Activated effector memory CD4-positive, alpha-beta T cell treated with anti-CD3 and anti-CD28 coated beads, Interleukin-2, amount 50 U/mL, for 16 hours (primary cell): ENCODE measurements around the gene ZKSCAN2.
A peak's percentile ranks its signal among the peaks of the same experiment; 100 is the strongest.

Source experiments
- DNase-seq: peaks from one replicate; pipeline ENCODE4 v3.0.0-alpha.2; 2020

Gene ZKSCAN2

DNA sequence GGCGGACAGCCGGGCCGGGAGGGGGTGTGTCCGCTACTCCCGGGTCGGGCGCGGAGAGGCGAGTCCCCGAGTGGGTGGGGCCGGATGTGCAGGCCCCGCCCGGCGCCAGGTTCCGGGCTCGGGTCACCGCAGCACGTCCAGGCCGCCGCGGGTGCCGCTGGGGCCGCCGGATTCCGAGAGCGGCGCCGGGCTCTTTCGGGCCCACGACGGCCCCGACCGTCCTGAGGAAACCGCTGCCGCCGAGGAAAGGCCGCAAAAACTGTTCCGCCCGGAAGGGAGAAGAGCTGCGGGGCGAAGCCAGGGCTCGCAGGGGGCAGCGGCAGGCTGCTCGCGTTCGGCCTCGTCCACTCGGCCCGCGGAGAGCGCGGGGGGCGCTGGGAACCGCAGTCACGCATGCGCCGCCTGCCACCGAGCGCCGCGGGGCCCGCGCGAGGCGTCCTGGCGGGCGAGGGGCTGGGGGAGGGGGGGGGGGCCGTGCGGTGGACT is at the start of gene ZKSCAN2:
TSS of gene ZKSCAN2 (minus strand) at position 376 of the 486 bp plus-strand sequence. CDS start 718 bp downstream, outside the sequence.
- peak; percentile 94 for DNase-seq

DNA sequence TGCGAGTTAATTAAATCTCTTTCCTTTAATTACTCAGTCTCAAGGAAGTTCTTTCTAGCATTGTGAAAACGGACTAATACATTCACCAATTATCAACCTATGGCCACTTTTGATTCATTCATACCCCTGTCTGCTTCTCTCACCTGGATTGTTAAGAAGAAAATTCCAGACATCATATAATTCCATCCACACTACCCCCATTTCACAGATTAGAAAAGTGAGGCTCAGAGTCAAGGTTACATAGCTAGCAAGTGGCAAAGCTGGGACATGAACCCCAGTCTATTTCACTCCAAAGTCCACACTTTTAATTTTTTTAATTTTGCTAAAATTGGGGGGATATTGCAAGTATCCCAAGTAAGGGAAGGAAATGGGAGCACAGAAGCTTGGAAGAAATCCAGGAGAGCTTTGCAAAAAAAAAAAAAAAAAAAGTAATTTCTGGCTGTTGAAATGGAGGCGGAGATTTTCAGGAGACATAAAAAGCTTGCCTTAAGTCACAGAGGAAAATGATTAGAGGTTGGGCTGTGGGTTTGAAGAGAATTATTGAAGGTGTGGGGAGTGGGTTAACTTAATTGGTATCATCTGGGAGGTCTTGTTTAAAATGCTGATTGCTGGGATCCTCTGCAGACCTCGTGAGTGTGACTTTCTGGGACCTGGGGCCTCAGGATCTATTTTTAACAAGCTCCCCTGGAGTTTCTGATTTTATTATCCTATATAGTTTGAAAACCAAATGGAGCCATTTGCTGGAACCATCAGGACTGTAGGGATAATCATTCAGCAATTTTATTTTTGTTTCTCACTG is 42.3 kb upstream of the ZKSCAN2 start:
- no peak for DNase-seq

DNA sequence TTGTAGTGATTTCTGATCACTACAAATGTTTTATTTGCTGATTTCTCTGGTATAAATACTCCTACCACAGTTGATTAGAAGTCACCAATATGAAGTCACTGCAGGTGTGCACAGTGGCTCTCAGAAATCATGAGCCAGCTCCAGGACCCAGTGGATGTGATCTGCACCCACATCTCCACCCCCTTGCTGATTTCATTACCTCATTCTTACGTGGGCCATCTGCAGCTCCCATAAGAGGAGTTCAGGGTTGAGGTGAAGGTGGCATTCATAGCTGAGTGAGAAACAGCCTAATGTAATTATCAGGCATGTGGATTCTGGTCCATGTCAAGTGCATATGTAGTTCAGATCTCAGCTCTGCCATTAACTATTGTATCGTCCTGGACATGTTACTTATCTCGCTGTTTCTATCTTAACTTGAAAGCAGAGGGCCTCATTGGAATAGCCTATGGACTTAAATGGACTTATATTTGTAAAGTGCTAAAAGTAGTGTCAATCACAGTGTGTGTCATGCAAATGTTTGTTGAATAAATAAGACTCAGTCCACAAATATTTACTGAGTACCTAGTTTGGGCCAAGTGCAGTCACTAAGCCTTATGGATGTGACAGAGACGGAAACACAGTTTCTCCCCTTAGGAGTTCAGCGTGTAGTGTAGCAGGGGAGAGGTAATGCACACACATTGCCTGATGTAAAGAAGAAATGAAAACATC is 40.7 kb upstream of the ZKSCAN2 start:
- DNase-seq, result no peak

- DNase-seq, result no peak
These were observed 39.6 kb upstream of the ZKSCAN2 start for GRCh38 chr16:25297151-25297787.

DNA sequence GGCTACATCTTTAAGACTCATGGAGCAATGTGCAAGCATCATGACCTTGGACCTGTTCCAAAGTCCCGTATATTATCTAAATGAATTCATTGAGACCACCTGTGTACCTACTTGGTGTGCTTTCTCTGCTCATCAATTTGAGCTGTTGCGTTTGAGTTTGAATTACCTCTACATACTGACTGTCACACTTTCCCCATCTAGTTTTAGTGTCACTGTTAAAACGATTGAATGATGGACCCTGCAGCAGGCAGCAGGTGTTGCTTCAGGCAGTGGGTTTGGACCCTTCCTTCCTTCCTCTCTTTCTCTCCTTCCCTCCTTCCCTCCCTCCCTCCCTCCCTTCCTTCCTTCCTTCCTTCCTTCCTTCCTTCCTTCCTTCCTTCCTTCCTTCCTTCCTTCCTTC is 33.9 kb upstream of the ZKSCAN2 start:
- DNase-seq, result no peak

DNA sequence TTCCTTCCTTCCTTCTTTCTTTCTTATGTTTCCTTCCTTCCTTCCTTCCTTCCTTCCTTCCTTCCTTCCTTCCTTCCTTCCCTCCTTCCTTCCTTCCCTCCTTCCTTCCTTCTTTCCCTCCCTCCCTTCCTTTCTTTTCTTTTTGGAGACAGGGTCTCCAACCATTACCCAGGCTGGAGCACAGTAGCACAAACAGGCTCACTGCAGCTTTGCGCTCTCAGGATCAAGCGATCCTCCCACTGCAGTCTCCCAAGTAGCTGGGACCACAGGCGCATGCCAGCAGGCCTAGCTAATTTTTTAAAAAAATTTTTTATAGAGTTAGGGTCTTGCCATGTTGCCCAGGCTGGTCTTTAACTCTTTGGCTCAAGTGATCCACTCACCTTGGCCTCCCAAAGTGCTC is 31.8 kb upstream of the ZKSCAN2 start:
- DNase-seq, result no peak

- no peak for DNase-seq
These were observed 21.8 kb upstream of the ZKSCAN2 start for GRCh38 chr16:25279491-25279890.

DNA sequence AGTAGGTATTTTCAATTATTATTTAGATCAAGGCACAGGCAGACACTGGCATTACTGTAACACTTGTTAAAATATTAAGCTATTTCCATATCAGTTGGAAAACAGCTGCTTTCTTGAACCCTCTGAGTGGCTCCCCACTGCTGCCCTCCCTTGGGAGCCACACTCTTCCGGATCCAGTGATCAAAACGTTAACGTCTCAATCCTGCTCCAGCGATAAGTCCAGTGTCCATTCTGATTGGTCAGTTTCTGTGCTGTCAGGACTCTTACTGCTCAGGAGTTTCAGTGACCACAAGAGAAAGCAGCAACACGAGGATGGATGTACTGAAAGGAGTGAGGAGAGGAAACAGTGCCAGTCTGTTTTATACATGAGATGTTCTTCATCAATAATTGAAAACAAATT is 13.8 kb upstream of the ZKSCAN2 start:
- DNase-seq, result no peak

DNA sequence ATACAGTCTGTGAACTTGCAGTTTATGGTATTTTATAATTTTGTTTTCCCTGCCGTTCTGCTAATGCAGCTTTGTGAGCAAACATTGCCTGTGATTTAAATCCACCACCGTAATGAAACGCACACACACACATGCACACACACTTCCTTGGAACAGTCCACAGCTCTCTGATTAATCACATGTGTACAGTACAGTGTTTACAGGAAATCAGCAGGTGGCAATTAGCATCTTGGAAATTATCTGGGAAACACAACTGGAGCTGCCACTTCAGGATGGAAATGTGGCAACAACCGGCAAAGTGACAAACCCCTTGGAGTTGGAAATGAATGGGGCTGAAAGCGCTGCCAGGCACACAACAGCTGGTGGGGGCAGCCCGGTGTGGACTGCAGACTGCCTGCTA is 12.9 kb upstream of the ZKSCAN2 start:
- DNase-seq, result no peak

GRCh38 chr16:25269879-25270278 is 12.2 kb upstream of the ZKSCAN2 start:
- DNase-seq, result no peak

DNA sequence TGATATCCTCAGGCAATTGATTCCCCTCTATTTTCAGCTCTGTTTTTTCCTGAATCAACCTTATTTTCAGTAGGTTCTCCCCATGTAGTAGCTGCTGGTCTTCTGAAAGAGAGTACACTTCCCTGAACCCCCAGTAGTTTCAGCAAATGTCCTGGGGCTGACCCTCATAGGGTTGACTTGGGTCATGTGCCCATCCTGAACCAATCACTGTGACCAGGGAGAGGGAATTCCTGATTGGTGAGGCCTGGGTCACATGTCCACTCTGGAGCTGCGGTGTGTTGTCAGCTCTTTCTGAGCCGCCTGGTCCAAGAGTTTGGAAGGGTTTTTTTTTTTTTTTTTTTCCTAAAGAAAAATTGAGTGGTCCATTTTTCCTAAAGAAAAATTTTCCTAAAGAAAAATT is 8.3 kb upstream of the ZKSCAN2 start:
- no peak for DNase-seq

- DNase-seq, result no peak
These were observed 7.0 kb upstream of the ZKSCAN2 start for GRCh38 chr16:25264597-25264996.

DNA sequence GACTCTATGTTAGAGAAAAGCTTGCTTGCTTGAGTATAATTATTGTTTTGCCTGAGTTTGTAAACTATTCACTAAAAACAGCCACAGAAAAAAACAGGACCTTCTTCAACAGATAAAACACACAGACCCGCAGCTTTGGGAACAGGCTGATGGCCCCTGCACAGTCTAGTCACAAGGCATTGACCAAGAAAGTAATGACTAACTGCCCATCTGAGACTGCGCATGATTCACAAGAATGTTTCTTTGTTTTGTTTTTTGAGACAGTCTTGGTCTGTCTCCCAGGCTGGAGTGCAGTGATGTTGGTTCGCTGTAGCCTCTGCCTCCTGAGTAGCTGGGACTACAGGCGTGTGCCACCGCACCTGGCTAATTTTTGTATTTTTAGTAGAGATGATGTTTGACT is 2.8 kb upstream of the ZKSCAN2 start:
- no peak for DNase-seq

DNA sequence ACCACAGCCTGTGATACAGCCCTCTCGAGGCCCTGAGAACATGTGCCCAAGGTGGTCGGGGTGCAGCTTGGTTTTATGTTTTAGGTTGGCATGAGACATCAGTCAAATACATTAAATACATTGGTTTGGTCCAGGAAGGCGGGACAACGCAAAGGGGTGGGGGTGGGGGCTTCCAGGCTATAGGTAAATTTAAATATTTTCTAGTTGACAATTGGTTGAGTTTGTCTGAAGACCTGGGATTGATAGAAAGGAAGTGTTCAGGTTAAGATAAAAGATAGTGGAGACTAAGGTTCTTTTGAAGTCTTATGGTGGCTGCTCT is 1.2 kb upstream of the ZKSCAN2 start:
- peak; percentile 65 for DNase-seq

DNA sequence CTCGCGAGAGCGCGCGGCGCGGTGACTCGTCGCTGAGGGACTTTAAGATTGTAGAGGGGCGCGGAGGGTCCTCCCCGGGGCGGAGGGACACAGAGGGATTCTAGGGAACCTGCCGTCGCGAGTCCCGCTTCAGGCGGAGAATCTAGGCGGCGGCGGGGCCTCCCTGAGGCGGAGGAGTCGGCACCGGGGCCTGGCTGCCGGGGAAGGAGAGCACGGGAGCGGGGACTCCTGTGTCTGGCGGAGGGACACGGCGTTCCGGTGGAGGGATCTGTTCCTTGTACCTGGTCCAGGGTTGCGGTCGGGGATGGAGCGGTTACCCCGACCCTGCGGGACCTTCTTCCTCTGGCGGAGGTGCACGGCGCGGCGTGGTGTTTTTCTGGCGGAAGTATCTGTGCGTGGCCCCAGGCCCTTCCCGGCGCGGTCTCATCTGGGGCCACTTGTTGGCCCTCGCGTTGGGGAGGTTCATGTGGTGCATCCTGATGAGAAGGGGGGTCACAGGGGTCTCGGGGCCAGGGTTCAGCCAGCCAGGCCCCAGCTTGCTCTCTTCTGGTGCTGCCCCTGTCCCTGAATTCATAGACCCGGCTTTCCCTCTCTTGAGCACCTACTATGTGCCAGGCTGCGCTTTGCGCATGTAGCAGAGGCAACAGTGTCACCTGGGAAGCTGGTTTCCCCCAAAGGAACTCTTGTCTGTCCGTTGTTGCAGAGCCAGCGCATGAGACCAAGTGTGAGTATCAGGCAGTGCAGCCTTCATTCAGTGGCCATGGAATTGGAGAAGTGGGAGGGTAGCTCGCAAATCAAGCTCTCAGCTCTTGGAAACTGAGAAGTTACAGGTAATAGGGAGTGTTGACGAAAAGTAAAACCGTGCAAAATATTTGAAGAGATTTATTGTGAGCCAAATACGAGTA is 563 bp upstream of the ZKSCAN2 start:
- peak; percentile 90 for DNase-seq

GRCh38 chr16:25256695-25257469 is 763 bp downstream of the ZKSCAN2 start:
- DNase-seq, result no peak

GRCh38 chr16:25253322-25253721 is 4.3 kb downstream of the ZKSCAN2 start:
- DNase-seq, result no peak

- DNase-seq, result no peak
These were observed 7.2 kb downstream of the ZKSCAN2 start for GRCh38 chr16:25250467-25250866.

DNA sequence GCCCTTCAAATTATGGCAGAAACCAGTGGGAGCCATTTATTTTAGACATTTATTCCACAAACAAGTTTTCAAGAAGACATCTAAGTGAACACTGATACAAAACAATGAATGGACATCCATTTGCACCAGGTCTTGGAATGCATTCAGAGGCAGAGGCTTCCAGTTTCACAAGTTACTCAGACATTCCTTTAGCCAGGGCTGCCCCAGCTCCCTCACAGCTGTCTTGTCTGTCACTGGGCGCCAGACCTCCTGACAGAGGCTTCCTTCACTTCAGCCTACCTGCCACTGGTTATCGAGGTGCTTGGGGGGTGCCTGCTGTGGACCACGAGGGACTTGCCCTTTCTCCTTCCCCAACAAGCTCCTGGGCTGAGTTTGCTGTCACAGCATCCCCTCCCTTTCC is 21.7 kb downstream of the ZKSCAN2 start:
- DNase-seq, result no peak

- no peak for DNase-seq
These were observed 29.3 kb downstream of the ZKSCAN2 start for GRCh38 chr16:25228372-25228771.

DNA sequence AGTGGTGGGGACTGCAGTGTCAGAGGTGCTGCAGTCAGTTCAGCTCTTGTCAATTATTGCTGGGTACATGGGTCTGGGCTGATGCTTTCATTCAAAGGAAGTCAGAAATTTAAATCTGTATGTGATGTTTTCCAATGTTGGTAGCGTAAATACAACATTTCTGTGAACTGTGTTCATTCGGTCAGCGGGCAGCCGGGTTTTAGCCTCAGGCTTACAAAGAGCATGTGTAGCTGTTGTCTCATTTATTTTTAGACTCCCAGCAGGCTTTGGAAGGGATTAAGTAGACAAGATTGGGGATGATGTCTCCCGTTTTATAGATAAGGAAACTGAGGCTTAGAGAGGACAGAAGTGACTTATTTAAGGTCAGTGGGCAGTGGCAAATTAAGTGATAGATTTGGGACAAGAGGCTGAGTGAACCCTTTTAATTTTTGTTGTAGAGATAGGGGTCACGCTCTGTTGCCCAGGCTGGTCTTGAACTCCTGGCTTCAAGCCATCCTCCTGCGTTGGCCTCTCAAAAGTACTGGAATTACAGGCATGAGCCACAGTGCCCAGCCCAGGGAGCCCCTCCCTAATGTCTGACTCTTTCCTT is 32.8 kb downstream of the ZKSCAN2 start:
- DNase-seq, result no peak

DNA sequence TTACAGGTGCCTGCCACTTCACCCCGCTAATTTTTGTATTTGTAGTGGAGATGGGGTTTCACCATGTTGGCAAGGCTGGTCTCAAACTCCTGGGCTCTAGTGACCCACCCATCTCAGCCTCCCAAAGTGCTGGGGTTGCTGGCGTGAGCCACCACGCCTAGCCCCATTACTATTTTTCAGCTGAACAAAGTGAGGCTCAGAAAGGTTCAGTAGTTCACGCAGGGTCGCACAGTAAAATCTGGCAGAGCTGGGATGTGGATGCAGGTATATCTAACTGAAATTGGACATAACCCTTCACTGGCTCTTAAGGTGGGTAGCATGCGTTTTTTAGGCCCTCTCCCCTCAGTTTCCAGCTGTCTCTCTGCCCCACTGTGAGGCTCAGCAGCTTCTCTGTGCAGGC is 33.7 kb downstream of the ZKSCAN2 start:
- DNase-seq, result no peak
